ENCODE results near the gene TRIM56.
"Not testable (repeated sequence)": the region's sequence is repeated elsewhere in the genome, so short reads cannot be mapped to it uniquely, and the experiment has no call there.

TRIM56 gene

DNA sequence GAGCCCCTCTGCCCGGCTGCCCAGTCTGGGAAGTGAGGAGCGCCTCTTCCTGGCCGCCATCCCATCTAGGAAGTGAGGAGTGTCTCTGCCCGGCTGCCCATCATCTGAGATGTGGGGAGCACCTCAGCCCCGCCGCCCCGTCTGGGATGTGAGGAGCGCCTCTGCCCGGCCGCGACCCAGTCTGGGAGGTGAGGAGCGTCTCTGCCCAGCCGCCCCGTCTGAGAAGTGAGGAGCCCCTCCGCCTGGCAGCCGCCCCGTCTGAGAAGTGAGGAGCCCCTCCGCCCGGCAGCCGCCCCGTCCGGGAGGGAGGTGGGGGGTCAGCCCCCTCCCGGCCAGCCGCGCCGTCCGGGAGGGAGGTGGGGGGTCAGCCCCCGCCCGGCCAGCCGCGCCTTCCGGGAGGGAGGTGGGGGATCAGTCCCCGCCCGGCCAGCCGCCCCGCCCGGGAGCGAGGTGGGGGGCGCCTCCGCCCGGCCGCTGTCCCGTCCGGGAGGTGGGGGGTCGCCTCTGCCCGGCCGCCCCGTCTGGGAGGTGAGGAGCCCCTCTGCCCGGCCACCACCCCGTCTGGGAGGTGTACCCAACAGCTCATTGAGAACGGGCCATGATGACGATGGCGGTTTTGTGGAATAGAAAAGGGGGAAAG, 7.1 kb downstream of the TRIM56 start:
- not testable (repeated sequence) for DNase-seq

DNA sequence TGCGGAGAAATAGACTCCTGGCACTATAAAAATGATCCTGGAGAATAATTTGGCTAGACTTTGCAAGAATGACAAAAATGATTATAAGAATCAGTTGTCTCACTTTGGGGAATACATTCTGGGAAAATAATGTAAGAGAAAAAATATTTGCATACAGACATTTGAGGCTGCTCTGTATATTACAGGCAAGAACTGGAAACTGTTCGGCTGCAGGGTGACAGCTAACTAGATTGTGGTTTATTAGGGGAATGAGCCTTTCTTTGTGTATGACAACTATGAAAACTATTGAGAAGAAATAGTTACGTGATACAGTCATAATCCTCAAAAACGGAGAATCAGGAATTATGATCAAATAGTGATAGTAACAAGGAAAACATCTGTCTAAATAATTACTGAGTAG, 8.6 kb downstream of the TRIM56 start:
- DNase-seq, result no peak

DNA sequence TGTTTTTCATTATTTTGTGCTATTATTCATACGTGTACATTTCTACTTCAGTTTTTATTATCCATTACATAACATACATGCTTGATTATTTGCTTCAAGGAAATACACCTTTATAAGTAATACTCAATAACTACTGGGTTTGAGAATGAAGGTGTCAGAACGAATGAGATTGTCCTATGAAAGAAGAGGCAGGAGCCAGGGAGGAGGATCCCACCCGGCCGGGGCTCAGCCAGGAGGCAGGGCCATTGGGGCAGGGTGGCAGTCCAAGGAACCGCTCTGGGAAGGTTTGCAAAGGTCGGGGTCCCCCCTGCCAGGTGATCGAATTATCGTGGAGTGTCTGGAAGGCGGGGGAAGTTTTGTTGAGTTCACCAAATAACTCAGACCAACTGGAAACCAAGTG, 9.1 kb downstream of the TRIM56 start:
- no peak for DNase-seq

DNA sequence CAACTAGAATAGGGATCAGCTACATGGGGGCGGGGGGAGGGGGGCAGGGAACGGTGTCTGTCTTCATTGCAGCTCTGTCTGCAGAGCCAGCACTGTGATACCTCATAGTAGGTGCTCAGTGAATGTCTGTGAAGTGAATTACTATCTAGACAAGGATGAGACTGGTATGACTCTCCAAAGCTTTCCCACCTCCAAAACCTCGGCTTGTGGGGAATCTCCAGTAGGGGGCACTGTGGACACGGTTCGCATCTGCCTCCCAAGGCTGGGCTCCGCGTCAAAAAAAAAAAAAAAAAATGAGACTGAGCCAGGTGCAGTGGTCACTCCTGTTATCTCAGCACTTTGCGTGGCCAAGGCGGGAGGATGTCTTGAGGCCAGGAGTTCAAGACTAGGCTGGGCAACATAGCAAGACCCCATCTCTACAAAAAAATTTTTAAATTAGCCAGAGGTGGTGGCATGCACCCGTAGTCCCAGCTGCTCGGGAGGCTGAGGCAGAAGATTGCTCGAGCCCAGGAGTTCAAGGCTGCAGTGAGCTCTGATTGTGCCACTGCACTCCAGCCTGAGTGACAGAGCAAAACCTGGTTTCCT, 9.6 kb downstream of the TRIM56 start:
- DNase-seq, result peak; percentile 66

GRCh38 chr7:101096331-101096956, 11.2 kb downstream of the TRIM56 start:
- no peak for DNase-seq

DNA sequence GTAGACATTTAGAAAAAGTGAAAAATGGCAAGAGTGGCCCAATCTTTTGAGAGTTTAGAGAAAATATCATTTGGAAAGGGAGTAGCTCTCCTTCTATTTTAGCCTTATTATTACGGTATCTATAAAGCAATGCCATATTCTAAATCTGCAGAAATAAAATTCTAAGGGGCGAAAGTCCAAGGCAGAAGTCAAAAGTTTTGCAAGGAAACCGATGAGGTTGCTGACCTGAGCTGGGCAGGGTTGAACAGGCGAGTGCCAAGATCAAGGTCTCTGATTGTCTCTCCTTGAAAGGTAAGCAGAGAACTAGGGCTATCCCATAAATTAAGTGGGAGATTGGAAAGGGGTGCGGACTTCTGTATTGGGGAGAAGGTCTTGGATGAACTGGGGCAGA, 11.7 kb downstream of the TRIM56 start:
- no peak for DNase-seq

DNA sequence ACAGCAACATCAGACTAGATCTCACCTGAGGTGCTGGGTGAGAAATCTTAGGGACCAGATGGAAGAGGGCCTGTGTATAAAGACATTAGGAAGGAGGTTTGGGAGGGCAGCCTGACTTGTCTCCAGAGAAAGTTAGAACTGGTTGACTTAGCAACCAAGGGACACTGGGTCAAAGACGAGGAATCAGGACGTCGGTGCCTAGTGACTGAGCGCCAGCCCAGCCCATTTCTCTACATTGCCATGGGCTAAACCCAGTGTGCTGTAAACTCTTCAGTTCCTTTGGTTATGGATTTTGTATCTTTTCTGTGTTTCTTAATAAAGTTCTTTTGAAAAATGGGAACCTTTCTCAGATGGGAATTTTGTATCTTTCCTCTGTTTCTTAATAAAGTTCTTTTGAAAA, 12.3 kb downstream of the TRIM56 start:
- DNase-seq, result no peak

DNA sequence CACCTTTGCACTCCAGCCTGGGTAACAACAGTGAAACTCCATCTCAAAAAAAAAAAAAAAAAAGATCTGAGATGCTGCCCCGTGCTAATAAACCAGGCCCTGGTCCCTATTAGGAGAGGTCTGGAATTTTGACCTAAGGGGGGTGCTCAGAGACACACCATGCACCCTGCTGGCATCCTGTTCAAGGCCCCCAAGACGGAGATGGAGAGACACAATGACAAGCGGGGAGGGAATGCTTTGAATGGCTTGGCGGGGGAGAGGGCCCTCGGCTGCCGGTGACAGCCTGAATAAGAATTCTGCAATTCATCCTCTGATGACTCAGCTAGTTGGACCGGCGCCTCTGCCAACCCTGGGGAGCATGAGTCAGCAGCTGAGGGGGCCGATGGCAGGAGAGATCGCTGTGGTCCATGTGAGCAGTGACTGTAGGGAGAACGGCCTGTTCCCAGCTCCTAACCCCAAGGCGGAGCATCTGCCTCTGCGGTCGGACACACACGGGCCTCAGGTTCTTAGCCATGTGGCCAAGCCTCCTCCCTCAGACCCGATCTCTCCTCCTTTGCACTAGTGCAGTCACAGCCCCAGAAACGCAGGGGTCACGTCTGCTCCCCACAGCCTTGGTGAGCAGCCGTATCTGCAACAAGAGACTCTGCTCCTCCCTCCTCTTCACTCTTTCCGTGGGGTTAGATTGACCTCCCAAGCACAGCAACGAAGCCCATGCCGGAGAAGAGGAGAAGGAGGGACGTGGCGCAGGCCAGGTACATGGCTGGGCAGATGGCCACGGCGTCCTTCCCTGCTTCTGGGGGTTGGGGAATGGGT, 14.9 kb downstream of the TRIM56 start:
- DNase-seq, result peak; percentile 71 to 79

- no peak for DNase-seq
Measured at GRCh38 chr7:101100858-101101847, 15.9 kb downstream of the TRIM56 start.

GRCh38 chr7:101102026-101102425, 16.7 kb downstream of the TRIM56 start:
- DNase-seq, result no peak

DNA sequence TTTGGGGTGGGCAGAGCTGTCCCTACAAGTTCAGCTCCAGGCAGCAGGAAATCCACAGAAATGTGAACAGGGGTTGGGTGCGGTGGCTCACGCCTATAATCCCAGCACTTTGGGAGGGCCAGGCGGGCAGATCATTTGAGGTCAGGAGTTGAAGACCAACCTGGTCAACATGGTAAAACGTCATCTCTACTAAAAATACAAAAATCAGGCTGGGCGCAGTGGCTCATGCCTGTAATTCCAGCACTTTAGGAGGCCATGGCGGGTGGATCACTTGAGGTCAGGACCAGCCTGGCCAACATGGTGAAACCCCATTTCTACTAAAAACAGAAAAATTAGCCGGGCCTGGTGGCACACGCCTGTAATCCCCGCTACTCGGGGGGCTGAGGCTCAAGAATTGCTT, 18.4 kb downstream of the TRIM56 start:
- DNase-seq, result not testable (repeated sequence)

- no peak for DNase-seq
Measured at GRCh38 chr7:101104193-101104713, 19.0 kb downstream of the TRIM56 start.

GRCh38 chr7:101104799-101105198, 19.5 kb downstream of the TRIM56 start:
- DNase-seq, result no peak

GRCh38 chr7:101105248-101105647, 20.0 kb downstream of the TRIM56 start:
- DNase-seq, result not testable (repeated sequence)

DNA sequence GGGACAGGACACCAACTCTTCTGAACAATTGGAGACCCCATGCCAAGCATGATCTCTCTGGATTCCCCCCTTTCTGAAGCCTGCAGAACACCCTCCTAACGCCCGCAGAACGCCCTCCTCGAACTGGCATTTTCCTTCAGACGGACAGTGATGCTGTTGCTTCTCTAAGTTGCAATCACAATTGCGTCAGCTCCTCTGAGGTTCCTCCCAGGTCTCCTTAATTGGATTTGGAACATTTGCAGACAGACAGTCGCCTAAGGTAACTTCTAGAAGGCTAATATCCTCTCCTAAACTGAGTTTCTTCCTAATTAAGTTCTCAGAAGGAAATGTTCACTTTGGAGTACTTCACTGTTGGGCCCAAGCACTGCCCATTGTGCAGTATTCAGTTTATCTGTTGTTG, 21.1 kb downstream of the TRIM56 start:
- DNase-seq, result no peak

GRCh38 chr7:101108330-101108857, 23.1 kb downstream of the TRIM56 start:
- no peak for DNase-seq

DNA sequence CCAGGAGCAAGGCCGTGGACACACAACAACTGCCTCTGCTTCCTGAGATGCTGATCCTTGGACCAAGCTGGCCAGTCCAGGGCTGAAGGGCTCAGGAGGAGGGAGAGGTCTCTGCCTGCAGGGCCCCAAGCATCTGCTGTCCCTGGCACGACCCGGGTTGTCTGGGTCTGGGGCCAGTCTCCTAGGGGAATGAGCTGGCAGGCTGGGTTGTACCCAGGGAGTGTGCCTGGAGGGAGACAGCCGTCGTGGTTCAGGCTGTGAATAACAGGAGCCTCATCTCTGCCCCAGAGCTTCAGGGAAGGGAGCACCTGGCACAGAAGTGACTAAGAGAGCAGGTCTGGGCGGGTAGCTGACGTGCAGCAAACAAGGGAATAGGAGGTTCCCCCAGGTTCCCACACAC, 23.7 kb downstream of the TRIM56 start:
- DNase-seq, result no peak

DNA sequence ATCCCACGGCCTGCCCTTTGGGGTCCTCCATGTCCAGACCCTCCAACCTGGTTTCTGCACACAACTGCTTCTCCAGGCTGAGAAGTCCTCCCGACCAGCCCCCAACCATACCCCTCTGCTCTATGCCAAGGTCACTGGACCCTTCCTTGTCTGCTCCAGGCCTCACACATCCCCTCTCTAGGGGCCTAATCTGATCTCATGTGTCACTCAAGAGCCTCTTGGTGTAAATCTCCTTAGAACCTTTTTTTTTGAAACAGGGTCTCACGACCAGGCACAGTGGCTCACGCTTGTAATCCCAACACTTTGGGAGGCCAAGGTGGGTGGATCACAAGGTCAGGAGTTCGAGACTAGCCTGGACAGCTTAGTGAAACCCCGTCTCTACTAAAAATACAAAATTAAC, 24.1 kb downstream of the TRIM56 start:
- DNase-seq, result no peak

- no peak for DNase-seq
Measured at GRCh38 chr7:101111261-101111660, 26.0 kb downstream of the TRIM56 start.

GRCh38 chr7:101112233-101112632, 27.0 kb downstream of the TRIM56 start:
- no peak for DNase-seq

DNA sequence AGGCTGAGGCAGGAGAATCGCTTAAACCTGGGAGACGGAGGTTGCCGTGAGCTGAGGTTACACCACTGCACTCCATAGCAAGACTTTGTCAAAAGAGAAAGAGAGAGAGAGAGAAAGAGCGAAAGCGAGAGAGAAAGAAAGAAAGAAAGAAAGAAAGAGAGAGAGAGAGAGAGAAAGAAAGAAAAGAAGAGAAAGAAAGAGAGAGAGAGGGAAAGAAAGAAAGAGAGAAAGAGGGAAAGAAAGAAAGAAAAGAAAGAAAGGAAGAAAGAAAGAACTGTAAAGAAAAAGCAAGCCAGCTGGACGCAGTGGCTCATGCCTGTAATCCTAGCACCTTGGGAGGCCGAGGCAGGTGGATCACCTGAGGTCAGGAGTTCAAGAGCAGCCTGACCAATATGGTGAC, 27.9 kb downstream of the TRIM56 start:
- DNase-seq, result not testable (repeated sequence)

DNA sequence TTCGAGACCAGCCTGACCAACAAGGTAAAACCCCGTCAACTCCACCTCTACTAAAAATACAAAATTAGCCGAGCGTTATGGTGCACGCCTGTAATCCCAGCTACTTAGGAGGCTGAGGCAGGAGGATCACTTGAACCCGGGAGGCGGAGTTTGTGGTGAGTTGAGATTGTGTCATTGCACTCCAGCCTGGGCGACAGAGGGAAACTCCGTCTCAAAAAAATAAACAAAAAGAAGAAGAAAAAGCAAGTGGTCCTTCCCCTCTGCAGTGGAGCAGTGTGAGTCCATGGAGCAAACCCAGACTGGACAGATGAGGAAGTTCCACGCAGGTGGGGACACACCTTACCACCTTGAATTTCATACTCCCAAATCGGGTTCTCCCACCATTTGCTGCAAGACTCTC, 28.6 kb downstream of the TRIM56 start:
- no peak for DNase-seq

All from activated T-cell treated with anti-CD3 and anti-CD28 coated beads, Interleukin-2, amount 50 U/mL, for 48 hours (primary cell).